Measurements from ENCODE around the gene STAP2. TPM values are rescaled to one million over a fixed set of nuclear protein-coding genes. Genes with fewer than 3 reads are reported as not detected.
A peak's percentile ranks its signal among the peaks of the same experiment; 100 is the strongest.

Gene STAP2
- total and polyA plus RNA-seq, 10 of the 15 experiments (the other 5 are each of a cell fraction or from before 2014, with no cell fraction given) = 0.84 to 22.4 (median 15.2) TPM

DNA sequence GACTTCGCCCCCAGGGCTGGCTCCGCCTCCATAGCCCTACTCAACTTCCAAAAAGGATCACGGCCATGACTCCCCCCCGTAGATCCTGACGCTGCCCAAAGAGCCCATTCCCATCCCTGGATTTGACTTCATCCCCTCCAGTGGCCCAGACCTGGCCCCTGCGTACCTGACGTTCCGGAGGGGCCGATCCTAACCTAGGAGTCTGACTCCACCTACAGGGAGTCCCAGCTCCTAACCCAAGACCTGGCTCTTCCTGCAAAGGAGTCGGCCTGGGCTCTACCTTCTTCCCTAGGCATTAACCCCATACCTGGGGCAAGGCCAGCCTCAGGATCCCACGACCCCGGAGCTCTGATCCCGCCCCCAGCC is 10.8 kb downstream of the STAP2 start:
- BruUV-seq (replicated peaks) = no TSS peak
- H3K4me3 ChIP-seq = peak overlapping the region; percentile 12; the same call in 1 of the 2 replicates
- intact Hi-C loops (cut with micrococcal nuclease; ENCODE audit: unreplicated experiment) = no loop called here
- ChIA-PET RAD21 (ENCODE audit: unreplicated experiment) (interaction anchor here (0.8 to 1.0 kb wide), 4 partner anchors 11 to 95 kb away, joined by 3 to 12 read pairs (median 4); partner anchors contain the start of genes CHAF1A, MPND and STAP2), SMC1A (ENCODE audit: uncharacterized antibody, unreplicated experiment) (no interaction called here), CTCF (interaction anchor here (0.7 to 1.2 kb wide), 3 partner anchors 15 to 66 kb away, joined by 3 to 5 read pairs (median 5); partner anchors contain the start of gene MPND), POLR2A (interaction anchor here (1.0 kb wide), 2 partner anchors 15 to 74 kb away, joined by 3 to 17 read pairs; partner anchors contain the start of genes CHAF1A and MPND)
- H3K9ac ChIP-seq (ENCODE audit: control insufficient read depth, insufficient read depth, low read length) = no peak overlapping the region
- H3K4me2 ChIP-seq (ENCODE audit: control insufficient read depth, insufficient read depth) = peak overlapping the region; percentile 75
- H3K4me1 ChIP-seq (ENCODE audit: control insufficient read depth, insufficient read depth, low read length) = peaks cover 8% of the 10 kb centered on the region; the same call in 1 of the 2 replicates
- 56% methylated on average over 12 of the region's 13 CpGs for WGBS (ENCODE audit: insufficient coverage, insufficient replicate concordance, low lambda C conversion rate, missing lambda C conversion rate)
- TF ChIP-seq, protein P1, sequence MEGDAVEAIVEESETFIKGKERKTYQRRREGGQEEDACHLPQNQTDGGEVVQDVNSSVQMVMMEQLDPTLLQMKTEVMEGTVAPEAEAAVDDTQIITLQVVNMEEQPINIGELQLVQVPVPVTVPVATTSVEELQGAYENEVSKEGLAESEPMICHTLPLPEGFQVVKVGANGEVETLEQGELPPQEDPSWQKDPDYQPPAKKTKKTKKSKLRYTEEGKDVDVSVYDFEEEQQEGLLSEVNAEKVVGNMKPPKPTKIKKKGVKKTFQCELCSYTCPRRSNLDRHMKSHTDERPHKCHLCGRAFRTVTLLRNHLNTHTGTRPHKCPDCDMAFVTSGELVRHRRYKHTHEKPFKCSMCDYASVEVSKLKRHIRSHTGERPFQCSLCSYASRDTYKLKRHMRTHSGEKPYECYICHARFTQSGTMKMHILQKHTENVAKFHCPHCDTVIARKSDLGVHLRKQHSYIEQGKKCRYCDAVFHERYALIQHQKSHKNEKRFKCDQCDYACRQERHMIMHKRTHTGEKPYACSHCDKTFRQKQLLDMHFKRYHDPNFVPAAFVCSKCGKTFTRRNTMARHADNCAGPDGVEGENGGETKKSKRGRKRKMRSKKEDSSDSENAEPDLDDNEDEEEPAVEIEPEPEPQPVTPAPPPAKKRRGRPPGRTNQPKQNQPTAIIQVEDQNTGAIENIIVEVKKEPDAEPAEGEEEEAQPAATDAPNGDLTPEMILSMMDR (IDR thresholded peaks at IDR 0.05 in 2 of 3, conservative IDR thresholded peaks at IDR 0.05 in 1 of 3; ENCODE audit: control insufficient read depth in 2 of 3, extremely low read depth in 1 of 3, insufficient read depth in 1 of 3, low read depth in 3 of 3, low read length in 3 of 3) = no peak
- TF ChIP-seq, protein P2, sequence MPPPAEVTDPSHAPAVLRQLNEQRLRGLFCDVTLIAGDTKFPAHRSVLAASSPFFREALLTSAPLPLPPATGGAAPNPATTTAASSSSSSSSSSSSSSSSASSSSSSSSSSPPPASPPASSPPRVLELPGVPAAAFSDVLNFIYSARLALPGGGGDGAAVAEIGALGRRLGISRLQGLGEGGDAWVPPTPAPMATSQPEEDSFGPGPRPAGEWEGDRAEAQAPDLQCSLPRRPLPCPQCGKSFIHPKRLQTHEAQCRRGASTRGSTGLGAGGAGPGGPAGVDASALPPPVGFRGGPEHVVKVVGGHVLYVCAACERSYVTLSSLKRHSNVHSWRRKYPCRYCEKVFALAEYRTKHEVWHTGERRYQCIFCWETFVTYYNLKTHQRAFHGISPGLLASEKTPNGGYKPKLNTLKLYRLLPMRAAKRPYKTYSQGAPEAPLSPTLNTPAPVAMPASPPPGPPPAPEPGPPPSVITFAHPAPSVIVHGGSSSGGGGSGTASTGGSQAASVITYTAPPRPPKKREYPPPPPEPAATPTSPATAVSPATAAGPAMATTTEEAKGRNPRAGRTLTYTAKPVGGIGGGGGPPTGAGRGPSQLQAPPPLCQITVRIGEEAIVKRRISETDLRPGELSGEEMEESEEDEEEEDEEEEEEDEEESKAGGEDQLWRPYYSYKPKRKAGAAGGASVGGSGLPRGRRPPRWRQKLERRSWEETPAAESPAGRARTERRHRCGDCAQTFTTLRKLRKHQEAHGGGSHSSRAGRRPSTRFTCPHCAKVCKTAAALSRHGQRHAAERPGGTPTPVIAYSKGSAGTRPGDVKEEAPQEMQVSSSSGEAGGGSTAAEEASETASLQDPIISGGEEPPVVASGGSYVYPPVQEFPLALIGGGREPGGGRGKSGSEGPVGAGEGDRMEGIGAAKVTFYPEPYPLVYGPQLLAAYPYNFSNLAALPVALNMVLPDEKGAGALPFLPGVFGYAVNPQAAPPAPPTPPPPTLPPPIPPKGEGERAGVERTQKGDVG (CRISPR knock-in tag; IDR thresholded peaks at IDR 0.05) = no peak
- no peak for TF ChIP-seq KLF5 (IDR thresholded peaks at IDR 0.05; ENCODE audit: partially characterized antibody)
- TF ChIP-seq ZNF24 (IDR thresholded peaks at IDR 0.05) = no peak
- TF ChIP-seq RELA (IDR thresholded peaks at IDR 0.05; ENCODE audit: borderline replicate concordance, partially characterized antibody) = no peak
- no peak for TF ChIP-seq EED (IDR thresholded peaks at IDR 0.05; ENCODE audit: low read depth)
- no peak for TF ChIP-seq NR2F1 (conservative IDR thresholded peaks at IDR 0.05)
- no peak for TF ChIP-seq WRNIP1 (IDR thresholded peaks at IDR 0.05; ENCODE audit: borderline replicate concordance, low read depth, low read length)
- H2AFZ ChIP-seq (ENCODE audit: control insufficient read depth, low read depth, low read length) = peak overlapping the region; percentile 68
- H3K27me3 ChIP-seq (replicated peaks in 1 of 2; ENCODE audit: control insufficient read depth in 2 of 2, insufficient read depth in 2 of 2, low read length in 1 of 2) = no peaks in the 10 kb centered on the region
- FAIRE-seq = no peak
- DNase-seq (ENCODE audit: low read depth, low spot score) = no peak
- no peaks in the 10 kb centered on the region for H4K20me1 ChIP-seq (ENCODE audit: control insufficient read depth, insufficient read depth)
- H3K9me3 ChIP-seq (replicated peaks; ENCODE audit: control insufficient read depth, insufficient read depth, low read length) = no peaks in the 10 kb centered on the region; the same call in 2 of the 3 replicates
- ATAC-seq = no peak
- H3K27ac ChIP-seq (ENCODE audit: control insufficient read depth, insufficient read depth) = no peak overlapping the region
- in situ Hi-C loops (cut with MboI) = no loop called here
- H3K79me2 ChIP-seq (ENCODE audit: control insufficient read depth, insufficient read depth, low read length) = no peaks in the 10 kb centered on the region; the same call in 1 of the 2 replicates
- H3K36me3 ChIP-seq (ENCODE audit: control insufficient read depth in 2 of 2, insufficient read depth in 2 of 2, low read length in 1 of 2) = no peaks in the 10 kb centered on the region

Measured in GM12878 (cell line).